GM12878 (cell line): Measurements from ENCODE around the gene NSMCE4A.

ENCODE experiments used
- CHD2 ChIP-seq: IDR thresholded peaks from 2 replicates; pipeline ENCODE4 v1.6.1; 2011; ENCODE audit warnings: low read depth, low read length, improper control_type of control experiment, borderline replicate concordance
- CTCF ChIP-seq, 3 experiments: IDR thresholded peaks in 2 of 3; conservative IDR thresholded peaks in 1 of 3; 2 replicates each; pipeline ENCODE4 v1.5.1; 2011; ENCODE audit warnings: low read depth in 3 of 3, low read length in 3 of 3, mild to moderate bottlenecking in 3 of 3, control low read depth in 2 of 3, moderate library complexity in 2 of 3, inconsistent platforms in 1 of 3, mixed read lengths in 1 of 3; ENCODE audit not compliant: control insufficient read depth in 2 of 3, insufficient read depth in 1 of 3; ENCODE audit errors: extremely low read depth in 1 of 3
- EGR1 ChIP-seq, 2 experiments: IDR thresholded peaks; 1 replicate in 1 of 2; 2 replicates in 1 of 2; pipeline ENCODE4 v1.6.1; 2011 to 2012; ENCODE audit warnings: low read depth in 2 of 2, low read length in 2 of 2, borderline replicate concordance in 1 of 2, mild to moderate bottlenecking in 1 of 2, moderate library complexity in 1 of 2
- FOS ChIP-seq: IDR thresholded peaks from 3 replicates; pipeline ENCODE4 v1.6.1; 2011; ENCODE audit warnings: borderline replicate concordance; ENCODE audit not compliant: insufficient read length; ENCODE audit errors: extremely low read depth
- HDAC2 ChIP-seq: fragments of 200-600 bp; sonication (generic); IDR thresholded peaks from 2 replicates; pipeline ENCODE4 v1.6.1; 2017
- MAX ChIP-seq: IDR thresholded peaks from 2 replicates; pipeline ENCODE4 v1.6.1; 2012; ENCODE audit warnings: low read depth, low read length, improper control_type of control experiment
- PBX3 ChIP-seq: IDR thresholded peaks from 2 replicates; pipeline ENCODE4 v1.6.1; 2011; ENCODE audit warnings: mild to moderate bottlenecking, low read depth, low read length, moderate library complexity; ENCODE audit not compliant: insufficient replicate concordance
- POLR2A ChIP-seq: IDR thresholded peaks from 2 replicates; pipeline ENCODE4 v1.6.1; 2011; ENCODE audit warnings: low read depth, mild to moderate bottlenecking, low read length
- POLR2AphosphoS5 ChIP-seq: IDR thresholded peaks from 2 replicates; pipeline ENCODE4 v1.6.1; 2011; ENCODE audit warnings: mild to moderate bottlenecking, low read length, inconsistent platforms
- RAD51 ChIP-seq: fragments of 450-650 bp; IDR thresholded peaks from 2 replicates; pipeline ENCODE4 v1.6.1; 2016; ENCODE audit warnings: moderate library complexity, mild to moderate bottlenecking, inconsistent platforms
- SMAD5 ChIP-seq: IDR thresholded peaks from 2 replicates; pipeline ENCODE4 v1.6.1; 2016; ENCODE audit warnings: antibody characterized with exemption, low read depth
- YBX1 ChIP-seq: fragments of 450-650 bp; IDR thresholded peaks from 2 replicates; pipeline ENCODE4 v1.6.1; 2016; ENCODE audit warnings: antibody characterized with exemption

GRCh38 chr10:122018951-122019413 is 44.0 kb upstream of the NSMCE4A start:
- no peak for TF ChIP-seq HDAC2
- no peak for TF ChIP-seq POLR2A
- no peak for TF ChIP-seq YBX1
- TF ChIP-seq CTCF (IDR thresholded peaks at IDR 0.05 in 2 of 3, conservative IDR thresholded peaks at IDR 0.05 in 1 of 3; ENCODE audit: control insufficient read depth in 2 of 3, extremely low read depth in 1 of 3, insufficient read depth in 1 of 3, low read depth in 3 of 3, low read length in 3 of 3) = no peak
- TF ChIP-seq MAX = no peak
- TF ChIP-seq RAD51 = no peak
- no peak for TF ChIP-seq PBX3
- no peak for TF ChIP-seq SMAD5
- TF ChIP-seq EGR1 (IDR thresholded peaks at IDR 0.05; ENCODE audit: borderline replicate concordance in 1 of 2, low read depth in 2 of 2, low read length in 2 of 2) = no peak
- no peak for TF ChIP-seq CHD2
- TF ChIP-seq POLR2AphosphoS5 = no peak
- TF ChIP-seq FOS = no peak
